GM21786 (cell line): ENCODE measurements around the gene PRKG1.
"Not testable (repeated sequence)": the region's sequence is repeated elsewhere in the genome, so short reads cannot be mapped to it uniquely, and the experiment has no call there.

Source experiments
- ATAC-seq: cut with Tn5 transposase; IDR thresholded peaks from one replicate; pipeline ENCODE4 v1.9.1; 2021; ENCODE audit not compliant: unreplicated experiment

The PRKG1 gene

DNA sequence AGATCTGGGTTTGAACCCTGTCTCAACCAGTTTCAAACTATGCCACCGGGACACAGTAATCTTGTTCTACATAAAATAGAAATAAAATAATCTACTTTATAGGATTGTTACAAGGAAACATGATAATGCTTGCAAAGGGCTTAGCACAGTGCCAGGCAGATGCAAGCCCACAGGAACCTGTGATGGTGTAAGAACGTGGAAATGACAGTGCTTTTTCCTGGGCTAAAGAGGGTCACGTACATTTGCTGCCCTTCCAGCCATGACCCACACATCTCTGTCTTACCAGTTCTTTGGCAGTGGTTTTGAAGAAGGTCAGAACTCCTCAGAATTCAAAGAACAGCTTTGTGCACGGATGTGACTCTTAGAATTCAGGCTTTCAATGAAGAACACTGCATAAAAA lies 342.2 kb downstream of the PRKG1 start:
- no peak for ATAC-seq

GRCh38 chr10:51419196-51420093 lies 345.2 kb downstream of the PRKG1 start:
- ATAC-seq, result no peak

DNA sequence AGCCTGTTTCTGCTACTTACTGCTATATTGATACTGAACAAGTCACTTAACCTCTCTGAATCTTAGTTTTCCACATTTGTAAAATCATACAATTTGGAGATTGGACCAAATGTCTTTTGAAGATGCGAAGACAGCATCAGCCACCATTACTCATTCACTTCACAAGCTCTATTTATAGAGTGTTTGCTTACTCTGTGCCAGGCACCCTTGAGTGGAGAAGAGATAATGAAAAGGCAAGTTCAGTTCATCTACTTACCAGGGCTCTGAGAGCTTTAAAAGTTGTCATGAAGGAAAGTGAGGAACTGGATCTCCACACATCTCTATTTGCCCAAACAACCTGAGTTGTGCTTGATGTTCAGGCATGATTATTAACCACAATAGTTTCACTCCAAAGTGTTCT lies 347.6 kb downstream of the PRKG1 start:
- no peak for ATAC-seq

- ATAC-seq, result peak; percentile 69
These were observed 348.2 kb downstream of the PRKG1 start for GRCh38 chr10:51422311-51423120.

DNA sequence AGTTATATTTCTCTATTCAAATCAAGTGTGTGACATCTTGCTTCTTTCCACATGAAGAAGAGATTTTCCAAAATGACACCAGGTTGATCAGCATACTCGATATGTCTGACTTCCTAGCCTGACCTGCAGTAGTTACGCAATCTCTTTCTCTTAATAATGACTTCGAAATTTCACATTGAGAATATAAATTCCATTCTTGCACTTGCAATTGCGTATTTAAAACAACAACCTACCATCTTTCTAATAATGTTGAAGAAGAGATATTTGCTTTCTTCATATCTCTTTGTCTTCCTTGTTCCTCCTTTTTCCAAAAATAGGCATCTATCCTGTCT lies 348.8 kb downstream of the PRKG1 start:
- no peak for ATAC-seq

GRCh38 chr10:51425431-51425830 lies 351.1 kb downstream of the PRKG1 start:
- no peak for ATAC-seq

DNA sequence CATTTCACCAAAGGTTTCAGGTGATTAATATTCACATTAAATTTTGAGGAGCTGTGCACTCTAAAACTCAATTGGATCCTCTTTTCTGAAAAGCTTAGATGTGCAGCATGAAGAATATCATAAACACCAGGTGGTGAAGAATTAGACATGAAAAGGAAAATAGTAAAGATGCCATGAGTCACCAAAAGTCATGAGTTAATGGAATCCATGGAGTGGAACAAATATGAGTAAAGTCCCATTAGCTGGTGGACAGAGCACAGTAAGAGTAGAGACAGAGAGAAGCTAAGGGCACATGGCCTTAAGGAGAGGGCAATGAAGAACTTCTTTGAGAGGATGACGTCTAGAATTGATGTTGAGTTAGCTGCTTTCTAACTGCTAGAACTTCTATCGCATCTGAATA lies 353.5 kb downstream of the PRKG1 start:
- no peak for ATAC-seq

DNA sequence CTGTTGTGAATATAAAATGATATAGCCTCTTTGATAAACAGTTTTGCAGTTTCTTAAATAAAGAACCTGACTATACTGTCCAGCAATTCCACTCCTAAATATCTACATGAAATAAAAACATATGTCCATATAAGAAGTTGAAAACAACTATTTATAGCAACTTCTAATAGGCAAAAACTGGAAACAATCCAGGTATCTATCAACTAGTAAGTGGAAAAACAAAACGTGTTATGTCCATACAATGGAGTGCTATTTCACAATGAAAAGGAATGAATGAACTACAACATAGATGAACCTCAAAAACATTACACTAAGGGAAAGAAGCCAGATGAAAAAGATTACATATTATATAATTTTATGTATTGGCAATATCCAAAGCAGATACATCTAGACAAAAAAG lies 356.2 kb downstream of the PRKG1 start:
- ATAC-seq, result no peak

DNA sequence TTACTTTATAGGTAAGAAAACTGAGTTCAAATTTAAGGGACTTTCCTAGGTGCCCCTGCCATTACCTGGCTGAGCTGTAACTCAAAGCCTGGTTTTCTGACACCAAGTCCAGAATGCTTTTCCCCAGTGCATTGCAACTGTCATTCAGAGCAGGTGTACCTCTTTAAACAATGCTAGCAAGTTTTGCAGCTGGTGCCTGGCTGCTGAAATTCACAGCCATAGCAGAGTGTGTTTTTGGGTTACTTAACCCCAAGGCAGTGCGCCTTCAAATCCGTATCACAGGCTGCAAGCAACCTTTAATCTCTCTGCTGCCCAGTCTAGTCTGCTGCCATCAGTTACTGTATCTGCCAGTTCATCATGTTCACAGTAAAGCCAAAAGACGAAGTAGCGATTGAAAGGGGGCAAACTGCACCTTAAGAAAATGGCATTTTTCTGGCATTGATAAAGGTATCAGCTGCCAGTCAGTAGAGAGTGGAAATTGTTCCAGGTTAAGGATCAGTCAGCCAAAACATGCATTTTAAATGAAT lies 359.7 kb downstream of the PRKG1 start:
- no peak for ATAC-seq

DNA sequence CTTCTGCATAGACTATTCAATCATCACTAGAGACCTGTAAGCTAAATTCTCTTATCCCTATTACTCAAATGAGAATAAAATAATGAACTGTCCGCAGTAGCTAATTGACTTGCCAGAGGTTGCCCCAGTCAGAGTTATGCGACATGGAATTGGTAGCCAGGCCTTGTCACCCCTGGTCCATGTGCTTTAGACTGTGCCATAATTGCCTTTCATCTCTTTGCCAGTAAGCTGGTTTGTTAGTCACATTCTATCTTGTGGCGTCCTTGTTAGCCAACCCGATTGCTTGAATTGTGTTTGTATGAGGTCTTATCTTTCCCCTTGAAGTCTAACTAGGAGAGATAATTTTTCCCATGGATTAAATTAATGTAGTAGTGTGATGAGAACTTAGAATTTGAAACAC lies 362.5 kb downstream of the PRKG1 start:
- no peak for ATAC-seq

- no peak for ATAC-seq
These were observed 365.4 kb downstream of the PRKG1 start for GRCh38 chr10:51439645-51440044.

DNA sequence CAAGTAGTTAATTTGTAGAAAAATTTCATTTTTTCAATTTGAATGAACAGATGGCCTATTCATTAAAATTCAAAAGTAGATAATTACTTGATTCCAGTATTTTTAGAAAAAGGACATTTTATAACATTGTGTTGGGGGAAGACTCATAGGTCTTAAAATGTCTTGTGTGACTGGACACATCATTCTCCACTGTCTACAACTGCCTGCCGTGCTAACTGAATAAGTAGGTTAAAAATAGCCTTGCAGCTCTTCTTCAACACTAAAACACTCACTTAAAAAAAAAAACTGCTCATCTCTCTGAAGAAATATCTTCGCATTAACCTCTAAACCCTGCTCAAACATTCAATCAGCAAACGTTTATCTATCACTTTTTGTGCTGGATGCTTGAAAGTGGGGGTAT lies 371.3 kb downstream of the PRKG1 start:
- ATAC-seq, result no peak

DNA sequence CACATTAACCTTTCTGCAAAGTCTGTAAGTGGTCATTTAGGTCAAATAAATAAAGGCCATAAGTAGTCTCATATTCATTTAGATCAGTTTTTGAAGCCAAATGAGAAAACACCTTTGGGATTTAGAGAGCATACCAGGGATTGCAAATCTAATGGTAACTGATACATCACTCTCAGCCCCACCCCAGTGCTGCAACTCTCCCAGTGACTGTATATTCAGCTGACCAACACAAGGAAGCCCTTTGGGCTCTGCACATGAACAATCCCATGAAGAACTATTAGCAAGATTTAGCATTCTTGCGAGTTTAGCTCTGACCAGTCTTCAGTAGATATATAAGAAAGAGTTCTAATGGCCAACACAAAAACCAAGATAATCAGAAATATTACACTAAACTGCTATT lies 372.8 kb downstream of the PRKG1 start:
- ATAC-seq, result no peak

DNA sequence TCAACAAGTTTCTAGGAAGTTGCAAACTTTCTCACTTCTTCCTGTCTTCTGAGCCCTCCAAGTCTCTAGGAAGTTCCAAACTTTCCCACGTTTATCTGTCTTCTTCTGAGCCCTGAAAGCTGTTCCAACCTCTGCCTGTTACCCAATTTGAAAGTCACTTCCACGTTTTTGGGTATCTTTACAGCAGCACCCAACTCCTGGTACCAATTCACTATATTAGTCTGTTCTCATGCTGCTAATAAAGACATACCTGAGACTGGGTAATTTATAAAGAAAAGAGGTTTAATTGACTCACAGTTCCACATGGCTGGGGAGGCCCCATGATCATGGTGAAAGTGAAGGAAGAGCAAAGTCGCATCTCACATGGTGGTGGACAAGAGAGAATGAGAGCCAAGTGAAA lies 381.5 kb downstream of the PRKG1 start:
- not testable (repeated sequence) for ATAC-seq

DNA sequence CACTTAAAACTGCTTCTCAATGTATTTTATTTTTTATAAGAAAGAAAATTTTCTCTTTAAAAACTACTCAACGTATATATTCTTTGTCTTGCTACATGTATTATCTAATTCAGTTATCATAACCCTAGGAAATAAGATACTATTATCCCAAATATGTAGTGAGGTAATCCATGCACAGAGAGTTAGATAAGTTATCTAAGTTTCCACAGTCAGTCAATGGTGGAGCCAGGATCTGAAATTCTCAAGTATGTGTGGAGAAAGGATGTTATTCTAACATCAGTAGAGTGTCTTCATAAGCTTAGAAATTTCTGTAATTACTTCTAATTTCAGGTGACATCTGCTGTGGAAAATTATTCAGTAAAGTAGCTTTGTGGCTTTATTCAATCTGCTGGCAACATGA lies 385.2 kb downstream of the PRKG1 start:
- no peak for ATAC-seq

- no peak for ATAC-seq
These were observed 387.9 kb downstream of the PRKG1 start for GRCh38 chr10:51462076-51462779.

GRCh38 chr10:51468424-51468823 lies 394.1 kb downstream of the PRKG1 start:
- no peak for ATAC-seq

GRCh38 chr10:51469686-51470085 lies 395.4 kb downstream of the PRKG1 start:
- no peak for ATAC-seq

DNA sequence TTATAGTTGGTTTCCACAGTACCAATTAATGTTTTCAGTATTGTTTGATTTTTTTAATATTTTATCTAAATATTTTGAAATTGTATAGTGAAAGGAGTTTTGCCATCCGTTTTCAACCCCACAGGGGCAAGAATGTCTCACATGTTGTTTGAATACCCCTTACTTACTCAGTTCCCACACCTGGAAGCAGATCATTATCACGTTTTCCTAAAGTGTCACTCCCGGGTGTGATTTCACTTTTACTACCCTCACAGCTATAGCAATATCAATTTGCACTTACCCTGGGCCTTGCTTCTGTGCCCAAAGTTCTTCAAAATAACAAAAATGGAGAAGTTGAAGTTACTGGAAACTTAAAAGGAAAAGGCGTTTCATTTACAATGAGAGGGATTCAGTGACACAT lies 397.0 kb downstream of the PRKG1 start:
- no peak for ATAC-seq

- no peak for ATAC-seq
These were observed 397.9 kb downstream of the PRKG1 start for GRCh38 chr10:51472154-51472553.

- no peak for ATAC-seq
These were observed 405.4 kb downstream of the PRKG1 start for GRCh38 chr10:51479711-51480110.
